ENCODE results near the gene SORCS2. TPM values are rescaled to one million over a fixed set of nuclear protein-coding genes. Genes with fewer than 3 reads are reported as not detected.

The SORCS2 gene
- total and polyA plus RNA-seq, 2 experiments from 2014 or later = 0.38 to 1.4 TPM

- in situ Hi-C loops (cut with MboI) = no loop called here
- 51 to 64% methylated on average over 7 of the region's 7 CpGs for WGBS, 2 experiments (ENCODE audit: low coverage in 1 of 2, low lambda C conversion rate in 2 of 2, missing lambda C conversion rate in 2 of 2)
These were observed 120.4 kb downstream of the SORCS2 start for GRCh38 chr4:7312691-7313090.

GRCh38 chr4:7313347-7313811, 121.0 kb downstream of the SORCS2 start:
- Histone ChIP-seq H3K4me1 (ENCODE audit: insufficient read depth) (no peaks in the 10 kb centered on the region), H3K4me2 (ENCODE audit: unreplicated experiment) (no peak overlapping the region), H3K9ac (no peak overlapping the region), H3K36me3 (ENCODE audit: low read depth) (no peaks in the 10 kb centered on the region), H3F3A (ENCODE audit: insufficient read depth) (no peaks in the 10 kb centered on the region), H3K27ac (no peak overlapping the region), H3K9me2 (ENCODE audit: insufficient read depth) (no peaks in the 10 kb centered on the region), H2AFZ (no peak overlapping the region), H3K27me3 (replicated peaks; ENCODE audit: insufficient read depth) (peaks cover 16% of the 10 kb centered on the region), H4K20me1 (ENCODE audit: insufficient read depth) (no peaks in the 10 kb centered on the region), H3K4me3 (no peak overlapping the region), H3K79me2 (ENCODE audit: insufficient read depth) (no peaks in the 10 kb centered on the region), H3K9me3 (ENCODE audit: low read depth) (no peaks in the 10 kb centered on the region)
- DNase-seq = no peak
- 55 to 58% methylated on average over 11 to 14 of the region's 14 CpGs for WGBS, 2 experiments (ENCODE audit: low coverage in 1 of 2, low lambda C conversion rate in 2 of 2, missing lambda C conversion rate in 2 of 2)
- no peak for TF ChIP-seq EZH2phosphoT487 (IDR thresholded peaks at IDR 0.05; ENCODE audit: insufficient read depth, low read depth)
- no peak for TF ChIP-seq EZH2 (IDR thresholded peaks at IDR 0.05; ENCODE audit: insufficient read depth, poor library complexity, severe bottlenecking)
- in situ Hi-C loops (cut with MboI) = no loop called here

More at GRCh38 chr4:7312691-7313090, 120.4 kb downstream of the SORCS2 start:
- Histone ChIP-seq H2AFZ (no peak overlapping the region), H3K9me2 (ENCODE audit: insufficient read depth) (no peaks in the 10 kb centered on the region), H3K9ac (no peak overlapping the region), H4K20me1 (ENCODE audit: insufficient read depth) (no peaks in the 10 kb centered on the region), H3K27me3 (replicated peaks; ENCODE audit: insufficient read depth) (peaks cover 16% of the 10 kb centered on the region), H3K36me3 (ENCODE audit: low read depth) (no peaks in the 10 kb centered on the region), H3F3A (ENCODE audit: insufficient read depth) (no peaks in the 10 kb centered on the region), H3K27ac (no peak overlapping the region), H3K4me2 (ENCODE audit: unreplicated experiment) (no peak overlapping the region), H3K4me3 (no peak overlapping the region), H3K79me2 (ENCODE audit: insufficient read depth) (no peaks in the 10 kb centered on the region), H3K4me1 (ENCODE audit: insufficient read depth) (no peaks in the 10 kb centered on the region), H3K9me3 (ENCODE audit: low read depth) (no peaks in the 10 kb centered on the region)
- no peak for DNase-seq
- TF ChIP-seq EZH2 (IDR thresholded peaks at IDR 0.05; ENCODE audit: insufficient read depth, poor library complexity, severe bottlenecking) = no peak
- no peak for TF ChIP-seq EZH2phosphoT487 (IDR thresholded peaks at IDR 0.05; ENCODE audit: insufficient read depth, low read depth)

GRCh38 chr4:7313991-7314390, 121.7 kb downstream of the SORCS2 start:
- WGBS, 2 experiments (ENCODE audit: low coverage in 1 of 2, low lambda C conversion rate in 2 of 2, missing lambda C conversion rate in 2 of 2) = 50 to 58% methylated on average over 11 of the region's 11 CpGs
- Histone ChIP-seq H3K27me3 (replicated peaks; ENCODE audit: insufficient read depth) (peaks cover 16% of the 10 kb centered on the region), H3K9me3 (ENCODE audit: low read depth) (no peaks in the 10 kb centered on the region), H3F3A (ENCODE audit: insufficient read depth) (no peaks in the 10 kb centered on the region), H3K4me1 (ENCODE audit: insufficient read depth) (no peaks in the 10 kb centered on the region), H3K27ac (no peak overlapping the region), H4K20me1 (ENCODE audit: insufficient read depth) (no peaks in the 10 kb centered on the region), H3K36me3 (ENCODE audit: low read depth) (no peaks in the 10 kb centered on the region), H3K79me2 (ENCODE audit: insufficient read depth) (no peaks in the 10 kb centered on the region), H3K9ac (no peak overlapping the region), H3K4me3 (no peak overlapping the region), H2AFZ (no peak overlapping the region), H3K9me2 (ENCODE audit: insufficient read depth) (no peaks in the 10 kb centered on the region), H3K4me2 (ENCODE audit: unreplicated experiment) (no peak overlapping the region)
- in situ Hi-C loops (cut with MboI) = no loop called here
- TF ChIP-seq EZH2 (IDR thresholded peaks at IDR 0.05; ENCODE audit: insufficient read depth, poor library complexity, severe bottlenecking) = no peak
- TF ChIP-seq EZH2phosphoT487 (IDR thresholded peaks at IDR 0.05; ENCODE audit: insufficient read depth, low read depth) = no peak
- DNase-seq = no peak

GRCh38 chr4:7315286-7315685, 122.9 kb downstream of the SORCS2 start:
- in situ Hi-C loops (cut with MboI) = no loop called here
- Histone ChIP-seq H4K20me1 (ENCODE audit: insufficient read depth) (no peaks in the 10 kb centered on the region), H3F3A (ENCODE audit: insufficient read depth) (no peaks in the 10 kb centered on the region), H3K36me3 (ENCODE audit: low read depth) (no peaks in the 10 kb centered on the region), H3K9me3 (ENCODE audit: low read depth) (no peaks in the 10 kb centered on the region), H3K4me2 (ENCODE audit: unreplicated experiment) (no peak overlapping the region), H3K4me3 (no peak overlapping the region), H2AFZ (no peak overlapping the region), H3K9ac (no peak overlapping the region), H3K4me1 (ENCODE audit: insufficient read depth) (no peaks in the 10 kb centered on the region), H3K79me2 (ENCODE audit: insufficient read depth) (no peaks in the 10 kb centered on the region), H3K27me3 (replicated peaks; ENCODE audit: insufficient read depth) (peaks cover 16% of the 10 kb centered on the region), H3K27ac (no peak overlapping the region), H3K9me2 (ENCODE audit: insufficient read depth) (no peaks in the 10 kb centered on the region)
- TF ChIP-seq EZH2 (IDR thresholded peaks at IDR 0.05; ENCODE audit: insufficient read depth, poor library complexity, severe bottlenecking) = no peak
- TF ChIP-seq EZH2phosphoT487 (IDR thresholded peaks at IDR 0.05; ENCODE audit: insufficient read depth, low read depth) = no peak
- DNase-seq = no peak
- 63 to 75% methylated on average over 4 of the region's 4 CpGs for WGBS, 2 experiments (ENCODE audit: low coverage in 1 of 2, low lambda C conversion rate in 2 of 2, missing lambda C conversion rate in 2 of 2)

GRCh38 chr4:7315935-7316334, 123.6 kb downstream of the SORCS2 start:
- Histone ChIP-seq H4K20me1 (ENCODE audit: insufficient read depth) (no peaks in the 10 kb centered on the region), H3K79me2 (ENCODE audit: insufficient read depth) (no peaks in the 10 kb centered on the region), H3F3A (ENCODE audit: insufficient read depth) (no peaks in the 10 kb centered on the region), H3K4me1 (ENCODE audit: insufficient read depth) (no peaks in the 10 kb centered on the region), H3K9me3 (ENCODE audit: low read depth) (no peaks in the 10 kb centered on the region), H3K27ac (no peak overlapping the region), H3K9me2 (ENCODE audit: insufficient read depth) (no peaks in the 10 kb centered on the region), H2AFZ (no peak overlapping the region), H3K4me2 (ENCODE audit: unreplicated experiment) (no peak overlapping the region), H3K36me3 (ENCODE audit: low read depth) (no peaks in the 10 kb centered on the region), H3K27me3 (replicated peaks; ENCODE audit: insufficient read depth) (peaks cover 13% of the 10 kb centered on the region), H3K9ac (no peak overlapping the region), H3K4me3 (no peak overlapping the region)
- TF ChIP-seq EZH2phosphoT487 (IDR thresholded peaks at IDR 0.05; ENCODE audit: insufficient read depth, low read depth) (no peak), EZH2 (IDR thresholded peaks at IDR 0.05; ENCODE audit: insufficient read depth, poor library complexity, severe bottlenecking) (no peak)
- in situ Hi-C loops (cut with MboI) = no loop called here
- no peak for DNase-seq
- 42 to 61% methylated on average over 1 of the region's 1 CpG for WGBS, 2 experiments (ENCODE audit: low coverage in 1 of 2, low lambda C conversion rate in 2 of 2, missing lambda C conversion rate in 2 of 2)

All from GM23248 (cell line).